IPS-NIHi7 (cell line): ENCODE measurements around the gene ARHGEF6.
"Not testable (repeated sequence)": the region's sequence is repeated elsewhere in the genome, so short reads cannot be mapped to it uniquely, and the experiment has no call there.

Experiments
- DNase-seq: peaks from one replicate; pipeline ENCODE4 v3.0.0; 2012; ENCODE audit warnings: mixed read lengths; ENCODE audit errors: extremely low spot score

Gene ARHGEF6

DNA sequence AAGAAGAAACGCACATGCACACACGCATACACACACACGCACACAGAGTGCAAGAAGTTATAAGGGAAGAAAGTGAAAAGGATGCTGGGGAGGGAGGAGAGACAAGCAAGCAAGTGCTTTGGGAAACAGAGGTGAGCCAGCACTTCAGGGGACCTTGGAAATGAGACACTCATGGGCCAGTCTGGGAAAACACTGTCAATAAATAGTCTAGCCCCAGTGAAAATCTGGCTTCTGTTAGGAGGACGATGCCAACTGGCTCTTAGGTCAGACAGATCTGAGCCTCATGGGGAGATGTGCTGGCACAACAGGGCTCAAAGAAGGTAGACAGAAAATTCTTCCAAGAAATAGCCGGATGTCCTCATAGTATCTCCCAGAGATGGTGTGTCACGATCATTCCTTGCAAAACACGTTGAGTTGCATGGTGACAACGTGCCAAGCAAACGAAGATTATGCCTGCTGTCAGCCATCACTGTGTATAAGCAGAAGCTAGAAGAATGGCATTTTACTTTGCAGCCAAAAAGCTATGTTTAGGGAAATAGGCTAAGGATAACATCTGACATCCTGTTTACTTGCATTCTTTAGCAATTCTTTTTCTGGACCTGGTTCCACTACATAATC lies 557 bp upstream of the ARHGEF6 start:
- no peak for DNase-seq

DNA sequence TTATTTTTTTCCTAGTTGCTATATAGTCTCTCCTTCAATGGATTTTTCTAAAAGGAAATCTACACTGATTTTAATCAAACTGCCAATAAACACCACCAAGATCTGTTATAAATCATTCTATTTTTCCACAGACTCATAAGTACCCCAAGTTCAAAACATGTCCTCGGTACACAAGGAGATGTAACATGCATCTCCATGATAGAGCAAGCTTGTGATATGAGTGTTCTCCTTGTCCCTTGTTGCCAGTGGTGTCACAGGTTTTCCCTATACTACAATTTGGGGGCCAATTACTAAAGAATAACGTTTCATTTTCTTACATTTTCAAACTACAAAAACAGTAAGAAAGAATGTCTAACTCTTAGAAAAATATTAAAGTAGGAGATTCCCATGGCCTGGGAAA lies 491 bp downstream of the ARHGEF6 start:
- DNase-seq, result no peak

DNA sequence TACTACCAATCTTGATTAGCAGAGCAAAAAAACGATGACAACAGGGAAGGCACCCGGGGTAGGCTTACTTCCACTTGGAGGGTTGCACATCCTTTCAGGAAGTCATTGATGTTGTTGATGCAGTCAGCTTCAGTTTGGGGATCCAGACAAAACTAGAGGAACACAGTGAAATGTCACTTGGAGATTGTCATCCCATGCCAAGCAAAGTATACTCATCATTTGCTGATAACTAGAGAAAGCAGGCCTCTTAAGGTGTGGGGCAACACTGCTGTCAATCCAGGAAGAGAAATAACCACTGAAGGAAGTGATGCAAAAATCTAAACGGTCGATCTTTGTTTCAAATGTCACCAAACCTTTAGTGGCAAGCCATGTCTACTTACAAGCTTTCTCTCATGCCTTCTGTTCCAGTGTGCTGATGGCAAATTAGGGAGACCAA lies 1.4 kb downstream of the ARHGEF6 start:
- DNase-seq, result no peak

DNA sequence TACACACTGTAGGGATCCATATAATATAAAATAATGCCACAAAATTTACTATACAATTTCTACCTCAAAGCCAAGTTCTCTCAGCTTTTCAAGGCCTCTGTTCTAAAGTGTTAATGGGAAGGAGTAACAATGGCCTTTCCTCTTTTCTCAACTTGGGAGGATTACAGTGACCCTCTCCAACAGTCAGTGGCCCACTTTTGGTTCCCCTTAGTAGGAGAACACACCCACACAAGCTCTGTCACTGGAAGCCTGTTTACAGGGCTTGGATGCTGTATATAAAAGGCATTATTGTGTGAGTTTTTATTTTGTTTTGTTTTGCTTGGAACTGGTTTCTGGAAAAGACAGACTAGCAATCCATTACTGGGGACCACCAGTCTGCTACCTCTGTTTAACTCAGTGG lies 1.8 kb downstream of the ARHGEF6 start:
- no peak for DNase-seq

DNA sequence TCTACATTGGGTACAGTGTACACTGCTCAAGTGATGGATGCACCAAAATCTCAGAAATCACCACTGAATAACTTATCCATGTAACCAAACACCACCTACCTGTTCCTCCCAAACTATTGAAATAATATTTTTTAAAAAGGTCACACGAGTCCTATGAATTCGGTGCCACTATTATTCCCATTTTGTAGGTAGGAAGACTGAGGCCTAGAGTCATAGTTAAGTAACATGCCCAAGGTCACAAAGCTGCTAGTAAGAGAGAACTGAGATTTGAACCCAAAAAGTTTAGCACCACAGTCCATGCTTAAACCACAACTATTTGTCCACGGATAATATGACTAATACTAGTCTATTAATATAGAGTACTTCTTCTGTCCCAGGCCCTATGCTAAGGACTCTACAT lies 2.7 kb downstream of the ARHGEF6 start:
- no peak for DNase-seq

DNA sequence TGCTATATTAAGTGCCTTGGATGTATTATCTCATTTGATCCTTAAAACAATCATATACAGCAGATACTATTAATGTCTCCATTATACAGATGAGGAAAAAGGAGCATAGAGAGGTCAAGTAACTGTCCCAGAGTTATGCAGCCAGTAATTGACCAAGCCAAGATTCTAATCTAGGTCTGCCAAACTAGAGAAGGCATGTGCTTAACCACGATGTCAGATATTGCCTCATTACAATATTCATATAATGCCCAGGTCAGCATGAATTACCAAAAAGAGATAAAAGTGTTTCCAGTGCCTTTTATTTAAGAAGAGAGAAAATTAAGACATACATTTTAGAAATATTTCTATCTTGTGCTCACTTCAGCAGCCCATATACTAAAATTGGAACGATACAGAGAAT lies 7.1 kb downstream of the ARHGEF6 start:
- DNase-seq, result no peak

DNA sequence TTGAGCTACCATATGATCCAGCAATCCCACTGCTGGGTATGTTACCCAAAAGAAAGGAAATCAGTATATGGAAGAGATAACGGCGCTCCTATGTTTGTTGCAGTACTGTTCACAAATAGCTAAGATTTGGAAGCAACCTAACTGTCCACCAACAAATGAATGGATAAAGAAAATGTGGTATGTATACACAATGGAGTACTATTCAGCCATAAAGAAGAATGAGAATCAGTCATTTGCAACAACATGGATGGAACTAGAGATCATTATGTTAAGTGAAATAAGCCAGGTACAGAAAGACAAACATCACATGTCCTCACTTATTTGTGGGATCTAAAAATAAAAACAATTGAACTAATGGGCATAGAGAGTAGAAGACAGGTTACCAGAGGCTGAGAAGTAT lies 8.9 kb downstream of the ARHGEF6 start:
- DNase-seq, result not testable (repeated sequence)

DNA sequence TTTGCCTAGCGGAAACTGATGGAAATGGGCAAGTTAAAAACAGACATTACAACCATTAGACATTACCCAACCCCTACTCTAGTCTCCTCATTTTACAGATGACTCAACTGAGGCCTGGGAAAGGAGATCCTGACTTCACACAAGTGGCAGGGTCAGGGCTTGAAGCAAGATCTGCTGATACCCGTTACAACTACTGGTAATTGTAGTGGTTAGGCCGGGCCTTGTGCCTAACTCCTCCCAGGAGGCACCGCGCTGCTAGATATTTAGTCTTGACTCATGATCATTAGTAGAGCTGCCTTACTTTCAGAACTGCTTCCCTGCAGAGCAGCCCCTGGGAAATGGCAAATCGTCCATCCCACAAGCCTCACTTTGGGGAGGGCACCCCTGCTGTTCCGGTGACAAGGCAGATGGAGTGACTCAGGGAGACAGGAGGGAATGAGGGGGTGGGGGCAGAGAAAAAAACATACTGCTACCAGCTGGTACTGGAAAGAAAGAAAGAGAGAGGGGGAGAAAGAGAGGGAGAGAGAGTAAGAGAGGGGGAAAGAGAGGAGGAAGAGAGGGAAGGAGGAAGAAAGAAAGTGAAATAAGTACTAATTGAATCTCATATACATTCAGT lies 12.2 kb downstream of the ARHGEF6 start:
- peak; percentile 53 for DNase-seq

DNA sequence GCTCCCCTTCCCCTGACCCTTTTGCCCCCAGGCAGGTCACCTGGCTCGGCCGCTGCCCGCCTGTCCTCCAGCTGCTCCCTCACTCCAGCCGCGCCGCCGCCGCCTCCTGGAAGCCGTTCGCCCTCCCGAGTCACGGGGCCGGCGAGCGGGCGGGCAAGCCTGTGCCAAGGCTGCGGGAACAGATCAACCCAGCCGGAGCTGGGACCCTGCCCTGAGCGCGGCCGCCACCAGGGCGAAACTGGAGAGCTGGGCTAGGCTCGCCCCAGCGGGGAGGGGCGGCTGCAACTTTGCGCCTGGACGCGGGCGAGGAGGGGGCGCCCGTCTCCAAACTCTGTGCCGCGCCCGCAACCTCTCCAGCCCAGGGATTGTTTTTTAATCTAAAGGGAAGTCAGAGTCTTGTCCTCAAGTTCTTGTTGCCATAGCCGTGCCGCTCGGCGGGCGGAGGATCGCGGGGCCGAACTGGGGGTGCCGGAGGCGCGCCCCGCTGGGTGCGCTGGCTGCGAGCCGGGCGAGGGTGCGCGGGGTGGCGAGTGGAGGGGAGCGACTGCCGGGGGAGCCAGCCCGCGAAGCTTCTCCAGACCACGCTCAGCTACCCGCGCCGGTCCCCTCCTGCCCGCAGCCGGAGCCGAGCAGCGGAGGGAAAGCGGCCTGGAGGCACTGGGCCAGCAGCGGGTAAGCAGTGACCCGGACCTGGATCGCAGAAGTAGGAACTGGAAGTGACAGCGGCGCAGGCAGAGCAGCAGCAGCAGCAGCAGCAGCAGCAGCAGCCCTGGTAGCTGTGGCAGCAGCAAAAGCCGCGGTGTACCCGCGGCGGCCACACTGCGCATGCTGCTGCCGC lies 13.4 kb downstream of the ARHGEF6 start:
- peak; percentile 83 for DNase-seq

DNA sequence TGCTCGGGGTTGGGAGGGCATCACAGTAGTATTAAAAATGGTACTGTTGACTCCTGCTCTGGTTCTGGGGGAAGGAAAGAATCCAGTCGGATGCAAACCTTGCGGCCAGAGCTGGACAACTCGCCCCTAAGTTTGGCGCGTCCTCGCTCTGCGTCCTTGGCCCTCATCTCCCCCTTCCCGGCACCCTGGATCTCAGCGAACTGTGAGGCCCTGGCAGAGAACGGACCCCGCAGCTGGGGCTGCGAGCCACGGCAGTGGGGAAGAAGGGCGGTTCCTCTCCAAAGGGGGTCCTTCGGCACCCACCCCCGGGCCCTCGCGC lies 14.0 kb downstream of the ARHGEF6 start:
- peak; percentile 26 for DNase-seq

DNA sequence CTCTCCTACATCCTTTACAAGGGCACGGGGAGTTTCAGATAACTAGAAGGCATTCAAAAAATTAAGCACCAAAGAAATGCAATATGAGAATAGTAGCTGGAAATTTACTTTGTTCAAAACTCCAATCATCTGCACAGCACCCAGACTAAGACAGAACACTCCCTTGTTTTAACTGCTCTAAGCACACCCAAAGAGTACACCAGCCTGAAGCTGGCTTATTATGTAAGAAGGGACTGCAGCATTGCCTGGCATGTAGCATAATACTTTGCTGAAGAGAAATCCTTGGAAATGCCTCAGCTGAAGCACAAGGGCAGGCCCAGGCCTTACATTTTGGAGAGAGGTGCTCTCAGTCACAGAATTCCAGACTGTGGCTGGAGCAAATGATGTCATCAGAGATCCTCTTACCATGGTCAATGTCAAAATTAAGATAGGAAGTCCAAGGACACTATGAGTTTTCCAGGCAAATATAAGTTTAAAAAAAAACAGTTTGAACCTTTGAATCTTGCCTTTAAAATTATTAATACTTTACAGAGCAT lies 14.8 kb downstream of the ARHGEF6 start:
- DNase-seq, result no peak

DNA sequence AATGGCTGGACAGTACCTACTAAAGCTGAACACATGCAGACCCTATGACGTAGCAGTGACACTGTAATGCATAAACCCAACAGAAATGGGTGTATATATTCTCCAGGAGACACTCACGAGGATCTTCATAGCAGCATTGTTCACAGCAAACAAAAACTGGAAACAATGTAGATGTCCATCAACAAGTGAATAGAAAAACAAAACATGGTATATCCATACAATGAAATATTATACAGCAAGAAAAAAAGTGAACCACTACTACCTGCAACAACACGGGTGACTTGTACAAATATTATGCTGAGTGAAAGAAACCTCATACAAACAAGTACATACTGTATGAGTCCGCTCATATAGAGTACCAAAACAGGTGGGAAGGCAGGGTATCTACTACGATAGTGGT lies 16.5 kb downstream of the ARHGEF6 start:
- DNase-seq, result no peak

DNA sequence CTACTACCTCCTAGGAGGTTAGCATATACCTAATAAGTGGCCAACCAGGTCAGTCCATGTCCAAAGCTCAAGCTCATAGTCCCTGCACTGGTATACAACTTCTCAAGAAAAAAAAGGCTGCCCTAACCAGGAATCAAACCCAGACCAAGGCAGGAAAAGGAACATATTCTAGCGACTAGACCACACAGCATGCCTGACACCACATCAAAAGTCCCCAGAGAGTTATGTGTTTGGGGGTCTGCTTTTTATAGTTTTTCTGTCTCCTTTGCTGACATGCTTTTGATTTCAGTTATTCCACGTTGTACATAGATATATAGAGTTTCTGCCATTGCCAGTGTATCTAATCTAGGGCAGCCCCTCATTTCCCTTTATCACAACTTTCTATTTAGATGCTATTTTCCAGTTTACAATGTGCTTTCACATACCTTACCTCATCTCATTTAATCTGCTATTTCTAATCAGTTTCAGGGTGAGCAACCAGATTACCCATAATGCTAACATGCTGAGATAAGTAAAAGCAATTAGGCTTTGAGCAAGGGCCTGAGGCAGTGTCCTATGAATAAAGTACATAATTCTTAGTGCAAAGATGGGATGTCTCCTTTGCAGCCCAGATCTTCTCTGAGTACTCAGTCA lies 17.8 kb downstream of the ARHGEF6 start:
- no peak for DNase-seq

DNA sequence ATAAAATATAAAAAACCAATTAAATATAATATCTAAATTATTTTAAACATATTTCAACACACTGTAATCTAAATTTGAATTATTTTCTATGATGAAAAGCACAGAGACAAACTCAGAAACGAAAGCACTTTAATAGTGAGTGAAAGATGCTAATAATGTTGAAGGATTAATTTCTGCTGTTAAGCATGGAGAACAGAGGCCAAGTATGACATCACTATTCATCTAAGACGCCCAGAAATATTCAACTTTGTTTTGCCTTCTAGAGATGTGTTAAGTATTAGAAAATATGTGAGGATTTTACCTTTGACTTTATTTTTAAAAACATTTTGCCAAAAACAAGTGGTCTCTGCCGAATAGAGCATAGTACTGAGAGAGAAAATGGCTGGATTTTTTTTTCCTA lies 19.3 kb downstream of the ARHGEF6 start:
- no peak for DNase-seq

DNA sequence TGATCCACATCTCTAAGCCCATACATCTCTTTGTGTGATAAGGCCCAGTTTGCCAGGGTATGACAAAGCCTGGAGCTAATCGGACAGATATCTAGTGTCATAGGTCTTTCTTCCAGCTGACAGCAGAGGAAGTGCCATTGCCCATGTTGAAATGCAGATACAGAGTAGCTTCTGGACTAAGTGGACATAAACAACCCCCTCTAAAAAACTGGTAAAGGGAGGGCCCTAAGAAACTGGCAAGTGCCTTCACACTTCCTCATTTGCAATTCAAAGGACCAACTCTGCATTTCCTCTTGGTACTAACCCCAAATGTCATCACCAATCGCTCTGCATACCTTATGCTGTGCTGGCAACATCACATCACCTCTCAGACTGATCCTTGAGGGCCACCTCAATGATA lies 20.8 kb downstream of the ARHGEF6 start:
- peak; percentile 40 for DNase-seq

DNA sequence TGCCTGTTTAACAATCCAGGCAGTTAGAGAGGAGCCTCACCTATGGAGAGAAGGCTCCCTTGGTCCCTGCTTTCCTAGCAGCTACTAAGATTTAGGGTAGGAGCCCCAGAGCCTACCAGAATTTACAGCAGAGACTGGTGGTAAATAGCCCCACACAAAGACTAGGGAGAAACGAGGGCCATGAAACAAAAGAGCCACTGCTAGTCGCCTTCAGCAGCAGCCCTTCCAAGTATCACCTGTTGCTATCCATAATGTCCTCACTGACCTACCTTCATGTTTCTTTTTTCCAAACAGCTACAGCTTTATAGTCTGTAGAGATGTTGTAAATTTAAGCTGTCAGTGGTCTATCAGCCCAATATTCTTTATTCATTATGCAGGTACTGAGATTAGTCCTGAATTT lies 25.3 kb downstream of the ARHGEF6 start:
- no peak for DNase-seq

DNA sequence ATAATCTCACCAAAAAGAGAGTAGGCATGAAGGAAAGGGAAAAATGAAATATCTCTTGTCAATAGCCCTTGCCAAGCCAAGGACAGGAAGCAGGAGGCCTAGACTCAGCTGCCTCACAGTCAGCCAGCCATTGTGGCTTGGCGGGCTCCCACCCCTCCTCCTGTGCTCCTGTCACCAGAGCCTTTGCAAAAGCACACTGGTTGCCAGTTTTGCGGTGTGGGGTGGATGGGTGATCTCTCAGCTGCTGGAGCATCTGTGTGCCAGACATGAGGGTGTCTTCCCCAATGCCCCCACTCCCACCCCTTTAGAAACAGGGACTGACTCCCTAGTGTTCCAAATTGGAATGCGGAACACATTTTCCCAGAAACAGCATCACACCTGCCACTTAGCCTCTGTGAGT lies 26.1 kb downstream of the ARHGEF6 start:
- DNase-seq, result peak; percentile 31

DNA sequence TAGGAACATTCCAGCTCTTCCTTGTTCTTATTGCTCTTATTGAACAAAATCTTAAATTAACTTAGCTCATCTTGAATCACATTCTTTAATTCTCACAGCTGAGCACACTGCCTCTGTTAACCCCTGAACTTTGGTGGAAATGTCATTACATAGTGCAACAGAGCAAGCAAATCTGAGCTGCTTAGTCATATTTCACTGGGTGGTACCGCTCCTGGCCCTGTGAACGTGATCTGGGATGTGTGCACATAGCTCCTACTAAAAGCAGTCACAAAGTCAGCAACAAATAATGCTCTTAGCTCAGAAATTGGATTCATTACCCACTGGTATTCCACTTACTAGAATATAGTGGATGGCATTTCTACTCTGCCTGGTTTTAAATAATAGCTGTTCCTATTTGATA lies 27.9 kb downstream of the ARHGEF6 start:
- no peak for DNase-seq

DNA sequence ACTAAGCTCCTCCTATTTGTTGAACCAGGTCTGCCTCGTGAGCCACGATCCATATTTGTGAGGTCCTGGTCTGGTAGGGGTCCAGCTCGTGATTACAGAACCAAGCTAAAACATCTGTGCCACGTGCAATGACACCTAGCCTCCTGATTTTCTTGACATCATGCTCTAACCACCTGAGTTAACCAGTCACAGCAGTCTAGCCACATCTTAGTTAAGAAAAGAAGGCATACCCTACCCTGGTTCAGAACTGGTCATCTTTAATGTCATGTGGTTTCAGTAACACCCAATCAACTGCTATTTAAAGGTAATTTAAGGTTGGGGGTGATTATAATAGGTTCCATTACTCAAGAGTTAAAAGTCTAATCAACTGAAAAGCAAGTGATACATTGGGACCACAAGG lies 28.4 kb downstream of the ARHGEF6 start:
- DNase-seq, result no peak

DNA sequence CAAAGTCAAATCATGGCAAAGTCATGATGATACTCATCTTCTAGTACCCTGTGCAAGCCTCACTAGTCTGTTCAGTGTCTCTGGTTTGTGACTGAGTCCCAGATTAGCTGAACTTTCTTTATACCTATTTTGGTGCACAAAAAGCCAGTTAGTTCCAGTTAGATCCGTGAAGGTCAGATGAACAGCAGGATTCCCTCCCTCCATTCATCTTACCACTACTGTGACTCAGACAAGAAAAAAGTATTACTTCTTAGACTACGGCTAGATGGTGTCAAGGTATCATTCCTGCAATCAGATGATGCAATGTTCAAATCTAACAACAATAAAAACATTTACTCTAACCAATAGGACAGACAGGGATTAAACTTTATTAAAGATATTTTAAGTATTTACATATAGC lies 30.4 kb downstream of the ARHGEF6 start:
- no peak for DNase-seq

DNA sequence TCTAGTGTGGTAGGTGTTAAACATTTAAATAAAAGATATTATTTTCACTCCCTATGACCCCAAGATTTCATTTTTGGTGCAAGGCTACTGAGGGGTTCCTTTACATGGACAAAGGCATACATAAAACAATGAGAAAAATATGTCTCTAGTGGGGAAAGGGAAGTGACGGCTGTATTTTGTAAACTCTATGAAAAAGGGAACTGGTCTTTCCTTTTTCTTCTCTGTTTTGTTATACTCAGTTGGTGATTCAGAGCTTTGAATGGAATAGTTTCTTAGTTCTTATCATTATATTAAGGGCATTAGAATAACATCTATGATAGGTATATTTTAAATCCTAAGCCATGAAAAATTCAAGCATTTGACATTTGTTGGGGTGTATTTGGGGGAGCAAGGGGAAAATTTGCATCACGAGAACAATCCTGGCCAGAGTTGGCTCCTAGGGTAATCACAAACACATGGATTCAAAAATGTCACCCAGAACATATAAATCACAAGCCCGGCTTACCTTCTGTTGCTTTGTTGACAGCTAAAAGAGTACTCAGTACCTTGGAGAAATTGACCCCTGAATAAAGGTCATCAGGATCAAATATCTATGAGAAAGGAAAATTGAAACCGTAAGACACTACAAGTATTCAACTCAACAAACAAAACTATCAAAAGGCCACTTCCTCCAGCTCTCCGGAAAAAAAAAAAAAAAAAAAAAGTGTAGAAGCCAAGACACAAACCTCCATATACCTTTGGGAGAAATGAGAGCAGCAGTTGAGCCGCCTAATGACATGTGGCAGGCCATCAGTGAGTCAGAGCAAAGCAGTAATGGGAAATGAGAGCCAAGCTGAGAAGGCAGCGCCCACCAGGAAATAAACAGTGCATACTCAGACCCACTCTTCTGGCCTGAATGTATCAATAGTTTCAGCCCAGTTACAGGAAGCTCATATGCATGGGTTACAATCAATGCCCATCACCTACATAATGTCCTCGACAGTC lies 33.4 kb downstream of the ARHGEF6 start:
- DNase-seq, result no peak
